CD8-positive, alpha-beta memory T cell (primary cell): ENCODE measurements around the gene CPT2. TPM values are rescaled to one million over a fixed set of nuclear protein-coding genes. Genes with fewer than 3 reads are reported as not detected.

Experiments
- CTCF ChIA-PET: fragments of 350-600 bp; sonication (Branson Sonifier 250); formaldehyde crosslinking; loops from one replicate; lab custom pipeline; 2021; ENCODE audit warnings: antibody characterized with exemption; lab: Charles Lee
- POLR2A ChIA-PET: fragments of 350-600 bp; sonication (Branson Sonifier 250); formaldehyde crosslinking; loops from one replicate; lab custom pipeline; 2021; ENCODE audit warnings: antibody characterized with exemption; lab: Charles Lee
- DNase-seq, 5 donors: peaks; one replicate each; pipeline versions ENCODE4 v3.0.0 to v3.0.0-alpha.2; 2020 to 2022; ENCODE audit warnings: mixed read lengths in 1 of 5
- H3K27ac ChIP-seq: one replicate; pipeline ENCODE4 v1.7.0; 2013; ENCODE audit warnings: low read depth, mild to moderate bottlenecking, low read length, moderate library complexity
- H3K27me3 ChIP-seq: 2 replicates; pipeline ENCODE4 v1.7.0; 2013; ENCODE audit warnings: low read length, mild to moderate bottlenecking; ENCODE audit not compliant: insufficient read depth, poor library complexity, severe bottlenecking
- H3K36me3 ChIP-seq: 2 replicates; pipeline ENCODE4 v1.7.0; 2013; ENCODE audit warnings: mild to moderate bottlenecking, low read length, moderate library complexity; ENCODE audit not compliant: insufficient read depth
- H3K4me1 ChIP-seq: 2 replicates; pipeline ENCODE4 v1.7.0; 2013; ENCODE audit warnings: mild to moderate bottlenecking, low read length, moderate library complexity; ENCODE audit not compliant: insufficient read depth
- H3K4me3 ChIP-seq: 2 replicates; pipeline ENCODE4 v1.7.0; 2013; ENCODE audit warnings: mild to moderate bottlenecking, low read length
- H3K9me3 ChIP-seq: 2 replicates; pipeline ENCODE4 v1.7.0; 2013; ENCODE audit warnings: mild to moderate bottlenecking, low read length
- H3K27ac Mint-ChIP-seq, 8 donors: one replicate each; pipeline ENCODE4 v1.8.0; 2020 to 2021; ENCODE audit warnings: mixed read lengths in 8 of 8, mild to moderate bottlenecking in 6 of 8, inconsistent platforms in 3 of 8, moderate library complexity in 3 of 8
- H3K27me3 Mint-ChIP-seq, 2 donors: one replicate each; pipeline ENCODE4 v1.8.0; 2020 to 2021; ENCODE audit warnings: mixed read lengths in 2 of 2, mild to moderate bottlenecking in 1 of 2, moderate library complexity in 1 of 2
- H3K36me3 Mint-ChIP-seq, 3 donors: one replicate each; pipeline ENCODE4 v1.8.0; 2020 to 2021; ENCODE audit warnings: mixed read lengths in 3 of 3, inconsistent platforms in 1 of 3, mild to moderate bottlenecking in 1 of 3
- H3K4me1 Mint-ChIP-seq, 3 donors: one replicate each; pipeline ENCODE4 v1.8.0; 2020 to 2021; ENCODE audit warnings: mixed read lengths in 3 of 3, inconsistent platforms in 1 of 3, mild to moderate bottlenecking in 1 of 3
- H3K4me3 Mint-ChIP-seq, 7 donors: one replicate each; pipeline ENCODE4 v1.8.0; 2020 to 2021; ENCODE audit warnings: mixed read lengths in 7 of 7, mild to moderate bottlenecking in 6 of 7, moderate library complexity in 4 of 7, inconsistent platforms in 2 of 7
- H3K9me3 Mint-ChIP-seq, 5 donors: one replicate each; pipeline ENCODE4 v1.8.0; 2020 to 2022; ENCODE audit warnings: mixed read lengths in 5 of 5, mild to moderate bottlenecking in 3 of 5, moderate library complexity in 2 of 5, inconsistent platforms in 1 of 5
- polyA plus RNA-seq: library from polyadenylated mRNA; unstranded; fragments of 300-500 nt; fragmentation: Illumina TruSeq; gene quantifications from one replicate; pipeline ENCODE4 v1.2.3, GENCODE V29; 2021
- total RNA-seq, 2 experiments: library from RNA; stranded (reverse); gene quantifications; one replicate each; pipeline ENCODE4 v1.2.3, GENCODE V29; 2021

CPT2 gene
- total and polyA plus RNA-seq, 3 experiments from 2014 or later = 19.4 to 21.4 (median 20.5) TPM

DNA sequence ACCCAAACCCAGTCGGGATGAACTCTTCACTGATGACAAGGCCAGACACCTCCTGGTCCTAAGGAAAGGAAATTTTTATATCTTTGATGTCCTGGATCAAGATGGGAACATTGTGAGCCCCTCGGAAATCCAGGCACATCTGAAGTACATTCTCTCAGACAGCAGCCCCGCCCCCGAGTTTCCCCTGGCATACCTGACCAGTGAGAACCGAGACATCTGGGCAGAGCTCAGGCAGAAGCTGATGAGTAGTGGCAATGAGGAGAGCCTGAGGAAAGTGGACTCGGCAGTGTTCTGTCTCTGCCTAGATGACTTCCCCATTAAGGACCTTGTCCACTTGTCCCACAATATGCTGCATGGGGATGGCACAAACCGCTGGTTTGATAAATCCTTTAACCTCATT is 13.7 kb downstream of the CPT2 start:
- Mint-ChIP-seq H3K27me3 (no peaks in the 10 kb centered on the region), H3K36me3 (peaks cover 28 to 91% (median 31%) of the 10 kb centered on the region in 3 donors), H3K9me3 (peaks cover 4 to 16% (median 12%) of the 10 kb centered on the region in 5 donors), H3K4me1 (peaks cover 0 to under 1% (median 0%) of the 10 kb centered on the region in 3 donors), H3K27ac (no peak overlapping the region), H3K4me3 (no peak overlapping the region)
- peaks cover 58% of the 10 kb centered on the region for H3K36me3 ChIP-seq
- CTCF ChIA-PET = interaction anchor here (0.5 kb wide), 1 partner anchor 1240 kb away, joined by 4 read pairs; no protein-coding TSS in a partner anchor
- H3K9me3 ChIP-seq = peaks cover 10% of the 10 kb centered on the region
- no peaks in the 10 kb centered on the region for H3K27me3 ChIP-seq
- no peak overlapping the region for H3K27ac ChIP-seq
- POLR2A ChIA-PET = no interaction called here
- no peak for DNase-seq
- H3K4me1 ChIP-seq = no peaks in the 10 kb centered on the region
- H3K4me3 ChIP-seq = no peak overlapping the region

DNA sequence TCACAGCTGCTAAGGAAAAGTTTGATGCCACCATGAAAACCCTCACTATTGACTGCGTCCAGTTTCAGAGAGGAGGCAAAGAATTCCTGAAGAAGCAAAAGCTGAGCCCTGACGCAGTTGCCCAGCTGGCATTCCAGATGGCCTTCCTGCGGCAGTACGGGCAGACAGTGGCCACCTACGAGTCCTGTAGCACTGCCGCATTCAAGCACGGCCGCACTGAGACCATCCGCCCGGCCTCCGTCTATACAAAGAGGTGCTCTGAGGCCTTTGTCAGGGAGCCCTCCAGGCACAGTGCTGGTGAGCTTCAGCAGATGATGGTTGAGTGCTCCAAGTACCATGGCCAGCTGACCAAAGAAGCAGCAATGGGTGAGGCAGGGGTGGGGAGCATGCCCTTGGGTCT is 14.3 kb downstream of the CPT2 start:
- H3K4me1 Mint-ChIP-seq = no peaks in the 10 kb centered on the region
- no peak overlapping the region for H3K27ac Mint-ChIP-seq
- DNase-seq = no peak
- peaks cover 27 to 91% (median 30%) of the 10 kb centered on the region in 3 donors for H3K36me3 Mint-ChIP-seq
- H3K9me3 Mint-ChIP-seq = peaks cover 4 to 12% (median 8%) of the 10 kb centered on the region in 5 donors
- Histone ChIP-seq H3K27ac (no peak overlapping the region), H3K27me3 (no peaks in the 10 kb centered on the region), H3K4me1 (no peaks in the 10 kb centered on the region), H3K9me3 (peaks cover 10% of the 10 kb centered on the region), H3K4me3 (no peak overlapping the region), H3K36me3 (peaks cover 54% of the 10 kb centered on the region)
- no peak overlapping the region for H3K4me3 Mint-ChIP-seq
- no peaks in the 10 kb centered on the region for H3K27me3 Mint-ChIP-seq
- POLR2A ChIA-PET = no interaction called here
- CTCF ChIA-PET = interaction anchor here (0.5 kb wide), 1 partner anchor 1240 kb away, joined by 4 read pairs; no protein-coding TSS in a partner anchor

DNA sequence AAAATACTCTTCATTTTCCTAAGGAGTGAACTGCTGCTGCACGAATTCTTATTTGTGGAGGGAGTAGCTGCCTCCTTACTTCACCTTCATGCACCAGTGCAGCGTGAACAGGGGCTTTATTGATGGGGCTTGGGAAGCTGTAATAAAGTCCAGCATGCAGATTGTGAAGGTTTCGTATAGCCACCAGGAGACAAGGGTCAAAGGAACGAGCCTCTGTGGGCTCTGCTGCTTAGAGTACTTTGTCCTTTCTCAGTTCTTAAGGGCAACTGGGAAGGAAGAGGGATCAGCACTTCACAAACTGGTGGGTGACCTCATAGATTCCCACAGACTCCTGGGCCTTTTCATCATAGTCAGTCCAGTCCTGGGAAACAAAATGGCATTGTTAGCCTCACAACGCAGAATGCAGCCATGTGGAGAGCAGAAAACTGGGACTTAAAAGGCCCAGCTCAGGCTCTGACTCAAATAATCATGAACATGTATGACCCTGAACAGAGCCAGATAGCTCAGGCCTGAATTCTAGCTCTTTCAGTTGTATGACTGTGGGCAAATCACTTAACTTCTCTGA is 17.8 kb downstream of the CPT2 start:
- POLR2A ChIA-PET = no interaction called here

DNA sequence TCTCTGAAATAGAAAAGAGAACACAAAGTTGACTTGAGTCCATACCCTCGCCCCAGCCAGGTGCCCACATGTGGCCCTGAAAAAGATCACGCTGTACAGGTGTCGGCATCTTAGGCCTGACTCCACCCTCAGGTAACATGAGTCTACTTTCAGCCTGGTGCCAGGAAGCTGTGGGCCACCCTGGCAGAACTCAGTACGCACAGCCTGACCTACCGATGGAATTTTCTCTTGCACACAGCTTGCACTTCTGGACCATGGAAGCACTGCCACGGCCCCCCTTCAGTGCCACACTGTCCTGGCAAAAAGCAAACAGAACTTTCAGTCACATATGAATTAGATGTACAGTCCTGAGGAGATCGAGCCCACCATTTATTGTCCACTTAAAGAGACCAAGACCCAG is 21.6 kb downstream of the CPT2 start:
- H3K36me3 ChIP-seq = peaks cover 3% of the 10 kb centered on the region
- no peak overlapping the region for H3K4me3 ChIP-seq
- Mint-ChIP-seq H3K4me1 (peaks cover 23 to 28% (median 26%) of the 10 kb centered on the region in 3 donors), H3K27me3 (peaks cover 0 to 4% of the 10 kb centered on the region in 2 donors), H3K4me3 (peak overlapping the region in 2 of 7 donors; percentile 18 to 95), H3K27ac (peak overlapping the region in 5 of 8 donors; percentile 51 to 99 (median 96)), H3K36me3 (peaks cover 0 to 58% (median 10%) of the 10 kb centered on the region in 3 donors), H3K9me3 (no peaks in the 10 kb centered on the region)
- CTCF ChIA-PET = no interaction called here
- POLR2A ChIA-PET = no interaction called here
- H3K9me3 ChIP-seq = no peaks in the 10 kb centered on the region
- DNase-seq = no peak
- H3K4me1 ChIP-seq = peaks cover 16% of the 10 kb centered on the region
- H3K27ac ChIP-seq = no peak overlapping the region
- H3K27me3 ChIP-seq = no peaks in the 10 kb centered on the region

More for the DNA sequence above, 17.8 kb downstream of the CPT2 start:
- no peak for DNase-seq
- Mint-ChIP-seq H3K4me3 (no peak overlapping the region), H3K36me3 (peaks cover 8 to 86% (median 19%) of the 10 kb centered on the region in 3 donors), H3K9me3 (no peaks in the 10 kb centered on the region), H3K27me3 (no peaks in the 10 kb centered on the region), H3K4me1 (peaks cover 9 to 11% (median 10%) of the 10 kb centered on the region in 3 donors), H3K27ac (peak overlapping the region in 4 of 8 donors; percentile 22 to 81 (median 52))
- H3K4me1 ChIP-seq = peaks cover 4% of the 10 kb centered on the region
- no peak overlapping the region for H3K4me3 ChIP-seq
- H3K27me3 ChIP-seq = no peaks in the 10 kb centered on the region
- H3K9me3 ChIP-seq = no peaks in the 10 kb centered on the region
- H3K27ac ChIP-seq = no peak overlapping the region
- CTCF ChIA-PET = no interaction called here
- H3K36me3 ChIP-seq = peaks cover 24% of the 10 kb centered on the region

GRCh38 chr1:53219711-53220110 is 23.1 kb downstream of the CPT2 start:
- H3K27me3 Mint-ChIP-seq = peaks cover 0 to 4% of the 10 kb centered on the region in 2 donors
- CTCF ChIA-PET = interaction anchor here (1.6 kb wide), 1 partner anchor 25 kb away, joined by 5 read pairs; no protein-coding TSS in a partner anchor
- peak overlapping the region; percentile 90 to 99 (median 93) for H3K4me3 Mint-ChIP-seq

GRCh38 chr1:53220171-53220961 is 23.7 kb downstream of the CPT2 start, which contains the start of gene CZIB:
CZIB (minus strand) TSS chr1:53220634; CDS start chr1:53220575, 59 bp downstream.
- no peaks in the 10 kb centered on the region for H3K9me3 Mint-ChIP-seq
- Histone ChIP-seq H3K4me1 (peaks cover 16% of the 10 kb centered on the region), H3K36me3 (no peaks in the 10 kb centered on the region), H3K27me3 (no peaks in the 10 kb centered on the region), H3K9me3 (no peaks in the 10 kb centered on the region), H3K27ac (peak within 1 kb of the TSS; percentile 90), H3K4me3 (peak within 1 kb of the TSS; percentile 78)
- POLR2A ChIA-PET = interaction anchor here (0.8 kb wide), 1 partner anchor 23 kb away, joined by 3 read pairs; no protein-coding TSS in a partner anchor
- H3K27me3 Mint-ChIP-seq = peaks cover 0 to 4% of the 10 kb centered on the region in 2 donors
- H3K4me3 Mint-ChIP-seq = peak within 1 kb of the TSS; percentile 90 to 99 (median 93)
- H3K4me1 Mint-ChIP-seq = peaks cover 23 to 28% (median 26%) of the 10 kb centered on the region in 3 donors
- H3K27ac Mint-ChIP-seq = peak within 1 kb of the TSS; percentile 95 to 99 (median 98)
- peak; percentile 87 to 94 (median 91) for DNase-seq
- H3K36me3 Mint-ChIP-seq = peaks cover 0 to 39% (median 5%) of the 10 kb centered on the region in 3 donors
- CTCF ChIA-PET = interaction anchor here (0.7 to 1.6 kb wide), 2 partner anchors 10 to 26 kb away, joined by 3 to 5 read pairs; no protein-coding TSS in a partner anchor

More at GRCh38 chr1:53219711-53220110, 23.1 kb downstream of the CPT2 start:
- H3K27ac Mint-ChIP-seq = peak overlapping the region; percentile 95 to 99 (median 98)
- peak overlapping the region; percentile 90 for H3K27ac ChIP-seq
- POLR2A ChIA-PET = interaction anchor here (1.1 kb wide), 1 partner anchor 22 kb away, joined by 9 read pairs; no protein-coding TSS in a partner anchor
- H3K4me1 ChIP-seq = peaks cover 16% of the 10 kb centered on the region
- no peaks in the 10 kb centered on the region for H3K9me3 ChIP-seq
- H3K36me3 ChIP-seq = no peaks in the 10 kb centered on the region
- no peaks in the 10 kb centered on the region for H3K27me3 ChIP-seq
- peaks cover 0 to 44% (median 5%) of the 10 kb centered on the region in 3 donors for H3K36me3 Mint-ChIP-seq
- H3K4me3 ChIP-seq = peak overlapping the region; percentile 78
- no peaks in the 10 kb centered on the region for H3K9me3 Mint-ChIP-seq
- H3K4me1 Mint-ChIP-seq = peaks cover 23 to 28% (median 26%) of the 10 kb centered on the region in 3 donors
- no peak for DNase-seq

- no peak for DNase-seq
- POLR2A ChIA-PET = interaction anchor here (0.8 kb wide), 1 partner anchor 24 kb away, joined by 3 read pairs; no protein-coding TSS in a partner anchor
- H3K9me3 Mint-ChIP-seq = no peaks in the 10 kb centered on the region
These were observed 24.3 kb downstream of the CPT2 start for GRCh38 chr1:53220962-53221286.

More at GRCh38 chr1:53220962-53221286, 24.3 kb downstream of the CPT2 start:
- H3K27ac ChIP-seq = peak overlapping the region; percentile 90
- Mint-ChIP-seq H3K36me3 (peaks cover 0 to 38% (median 5%) of the 10 kb centered on the region in 3 donors), H3K27me3 (peaks cover 0 to 4% of the 10 kb centered on the region in 2 donors), H3K4me3 (peak overlapping the region; percentile 90 to 99 (median 93)), H3K27ac (peak overlapping the region; percentile 95 to 99 (median 98)), H3K4me1 (peaks cover 23 to 28% (median 26%) of the 10 kb centered on the region in 3 donors)
- CTCF ChIA-PET = interaction anchor here (0.7 to 1.6 kb wide), 2 partner anchors 9 to 26 kb away, joined by 3 to 5 read pairs; no protein-coding TSS in a partner anchor
- no peaks in the 10 kb centered on the region for H3K9me3 ChIP-seq
- H3K4me1 ChIP-seq = peaks cover 16% of the 10 kb centered on the region
- H3K36me3 ChIP-seq = no peaks in the 10 kb centered on the region
- H3K4me3 ChIP-seq = peak overlapping the region; percentile 78
- H3K27me3 ChIP-seq = no peaks in the 10 kb centered on the region
